Nephron progenitor cell (in vitro differentiated cells): ENCODE data around the gene DSCAM.

Experiments
- DNase-seq: peaks from one replicate; pipeline ENCODE4 v3.0.0; 2021
- H3K27ac Mint-ChIP-seq: 2 replicates; pipeline ENCODE4 v1.8.0; 2021; ENCODE audit warnings: mild to moderate bottlenecking, moderate library complexity, mixed read lengths
- H3K27me3 Mint-ChIP-seq: 2 replicates; pipeline ENCODE4 v1.8.0; 2021; ENCODE audit warnings: mild to moderate bottlenecking, low read depth, mixed read lengths; ENCODE audit not compliant: poor library complexity
- H3K36me3 Mint-ChIP-seq: 2 replicates; pipeline ENCODE4 v1.8.0; 2021; ENCODE audit warnings: low read depth, mixed read lengths
- H3K4me1 Mint-ChIP-seq: 2 replicates; pipeline ENCODE4 v1.8.0; 2021; ENCODE audit warnings: mixed read lengths
- H3K4me3 Mint-ChIP-seq: 2 replicates; pipeline ENCODE4 v1.8.0; 2021; ENCODE audit warnings: mild to moderate bottlenecking, moderate library complexity, mixed read lengths
- H3K9me3 Mint-ChIP-seq: 2 replicates; pipeline ENCODE4 v1.8.0; 2021; ENCODE audit warnings: mild to moderate bottlenecking, moderate library complexity, mixed read lengths
- TF ChIP-seq, protein P1 (sequence below): fragments of 200-600 bp; sonication (generic); IDR thresholded peaks from 2 replicates; pipeline ENCODE4 v1.5.0; 2021; ENCODE audit warnings: antibody characterized with exemption

The DSCAM gene

DNA sequence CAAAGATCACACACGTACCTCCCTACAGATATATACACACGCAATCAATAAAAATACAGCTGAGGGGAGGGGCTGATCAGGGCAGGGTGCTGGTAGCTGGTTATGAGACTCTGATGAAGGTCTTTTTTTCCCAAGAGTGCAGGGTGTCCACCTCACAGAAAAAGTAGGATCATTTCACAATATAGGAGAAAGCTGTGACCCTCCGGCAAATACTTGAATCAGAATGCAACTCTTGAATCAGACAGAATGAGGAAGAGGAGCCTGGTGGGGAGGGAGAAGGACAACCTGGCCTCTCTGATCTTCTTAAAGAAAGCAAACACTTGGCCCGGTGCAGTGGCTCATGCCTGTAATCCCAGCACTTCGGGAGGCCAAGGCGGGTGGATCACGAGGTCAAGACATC, 710.4 kb downstream of the DSCAM start:
- H3K4me1 Mint-ChIP-seq, result no peaks in the 10 kb centered on the region
- no peak overlapping the region for H3K4me3 Mint-ChIP-seq
- TF ChIP-seq, protein P1, sequence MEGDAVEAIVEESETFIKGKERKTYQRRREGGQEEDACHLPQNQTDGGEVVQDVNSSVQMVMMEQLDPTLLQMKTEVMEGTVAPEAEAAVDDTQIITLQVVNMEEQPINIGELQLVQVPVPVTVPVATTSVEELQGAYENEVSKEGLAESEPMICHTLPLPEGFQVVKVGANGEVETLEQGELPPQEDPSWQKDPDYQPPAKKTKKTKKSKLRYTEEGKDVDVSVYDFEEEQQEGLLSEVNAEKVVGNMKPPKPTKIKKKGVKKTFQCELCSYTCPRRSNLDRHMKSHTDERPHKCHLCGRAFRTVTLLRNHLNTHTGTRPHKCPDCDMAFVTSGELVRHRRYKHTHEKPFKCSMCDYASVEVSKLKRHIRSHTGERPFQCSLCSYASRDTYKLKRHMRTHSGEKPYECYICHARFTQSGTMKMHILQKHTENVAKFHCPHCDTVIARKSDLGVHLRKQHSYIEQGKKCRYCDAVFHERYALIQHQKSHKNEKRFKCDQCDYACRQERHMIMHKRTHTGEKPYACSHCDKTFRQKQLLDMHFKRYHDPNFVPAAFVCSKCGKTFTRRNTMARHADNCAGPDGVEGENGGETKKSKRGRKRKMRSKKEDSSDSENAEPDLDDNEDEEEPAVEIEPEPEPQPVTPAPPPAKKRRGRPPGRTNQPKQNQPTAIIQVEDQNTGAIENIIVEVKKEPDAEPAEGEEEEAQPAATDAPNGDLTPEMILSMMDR, result no peak
- H3K9me3 Mint-ChIP-seq, result peaks cover 4% of the 10 kb centered on the region
- H3K36me3 Mint-ChIP-seq, result no peaks in the 10 kb centered on the region
- DNase-seq, result no peak
- H3K27ac Mint-ChIP-seq, result no peak overlapping the region
- H3K27me3 Mint-ChIP-seq, result peaks cover 3% of the 10 kb centered on the region

DNA sequence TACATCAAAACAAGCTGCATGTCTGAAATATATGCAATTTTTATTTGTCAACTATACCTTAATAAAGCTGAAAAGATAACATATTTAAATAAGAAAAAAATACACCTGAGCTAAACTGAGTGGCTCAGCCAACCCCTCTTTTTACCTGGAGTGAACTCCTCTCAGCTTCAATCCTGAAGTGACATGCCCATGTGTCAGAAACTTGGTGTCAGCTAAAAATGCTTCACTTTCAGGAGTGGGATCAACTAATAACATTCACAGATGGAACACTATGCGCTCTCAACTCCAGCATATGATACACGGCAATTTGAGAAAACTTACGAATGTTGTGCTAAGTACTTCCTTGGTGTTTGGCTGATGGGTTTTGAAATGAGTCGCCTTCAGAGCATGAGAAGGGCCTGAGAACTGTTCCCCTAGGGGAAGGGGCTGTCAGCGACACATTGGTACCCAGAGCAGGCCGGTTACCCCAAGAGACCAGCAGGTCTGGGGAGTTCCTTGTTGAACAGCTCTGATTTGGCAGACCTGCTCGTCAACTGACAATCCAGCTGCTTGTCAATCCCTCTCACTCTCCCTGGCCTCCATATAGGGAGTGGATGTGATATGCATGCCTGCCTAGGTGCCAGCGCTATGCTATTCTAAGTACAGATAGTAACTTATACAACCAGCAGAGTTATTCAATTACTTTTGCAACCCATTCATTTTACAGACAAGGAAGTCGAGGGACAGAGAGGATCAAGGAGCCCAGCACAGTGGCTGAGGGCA, 712.0 kb downstream of the DSCAM start:
- no peak overlapping the region for H3K4me3 Mint-ChIP-seq
- H3K27ac Mint-ChIP-seq, result no peak overlapping the region
- H3K4me1 Mint-ChIP-seq, result no peaks in the 10 kb centered on the region
- TF ChIP-seq, protein P1, result no peak
- no peaks in the 10 kb centered on the region for H3K36me3 Mint-ChIP-seq
- no peak for DNase-seq
- H3K27me3 Mint-ChIP-seq, result peaks cover 6% of the 10 kb centered on the region
- H3K9me3 Mint-ChIP-seq, result peaks cover 4% of the 10 kb centered on the region

DNA sequence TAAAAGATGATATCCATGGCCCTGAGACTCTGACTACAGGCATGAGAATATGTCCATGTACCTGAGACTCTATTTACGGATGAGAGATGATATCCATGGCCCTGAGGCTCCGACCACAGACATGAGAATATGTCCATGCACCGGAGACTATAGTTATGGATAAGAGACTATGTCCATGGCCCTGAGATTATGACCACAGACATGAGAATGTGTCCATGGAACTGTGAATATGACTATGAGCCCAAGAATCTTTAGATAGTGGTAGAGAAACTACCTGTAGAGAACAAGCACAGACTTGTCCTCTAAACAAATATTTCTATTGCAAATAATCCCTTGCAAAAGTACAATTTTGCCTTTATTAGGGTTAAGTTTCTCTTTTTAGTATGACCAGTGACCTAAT, 716.5 kb downstream of the DSCAM start:
- DNase-seq, result no peak
- no peaks in the 10 kb centered on the region for H3K4me1 Mint-ChIP-seq
- TF ChIP-seq, protein P1, result no peak
- no peak overlapping the region for H3K27ac Mint-ChIP-seq
- H3K4me3 Mint-ChIP-seq, result no peak overlapping the region
- peaks cover 4% of the 10 kb centered on the region for H3K9me3 Mint-ChIP-seq
- peaks cover 21% of the 10 kb centered on the region for H3K27me3 Mint-ChIP-seq
- no peaks in the 10 kb centered on the region for H3K36me3 Mint-ChIP-seq

DNA sequence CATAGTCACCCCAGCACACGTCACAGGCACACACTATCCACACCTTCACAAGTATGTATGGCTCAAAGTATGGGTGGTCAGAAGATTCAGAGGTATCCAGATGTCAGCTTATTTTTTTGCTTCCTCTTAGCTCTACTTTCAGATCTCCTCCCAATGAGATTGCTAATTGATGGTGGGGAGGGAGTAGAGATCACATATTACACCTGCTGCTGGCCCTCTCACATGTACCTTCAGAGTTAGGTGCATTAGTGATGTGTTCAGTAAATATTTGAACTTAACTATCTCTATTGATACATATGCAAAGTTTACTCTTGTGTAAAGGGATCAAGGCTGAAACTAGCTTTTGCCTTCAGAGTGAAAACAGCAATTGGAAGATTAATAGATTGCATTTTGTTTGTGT, 717.1 kb downstream of the DSCAM start:
- H3K9me3 Mint-ChIP-seq, result peaks cover 4% of the 10 kb centered on the region
- TF ChIP-seq, protein P1, result no peak
- H3K4me1 Mint-ChIP-seq, result no peaks in the 10 kb centered on the region
- no peak overlapping the region for H3K4me3 Mint-ChIP-seq
- H3K27me3 Mint-ChIP-seq, result peaks cover 22% of the 10 kb centered on the region
- no peaks in the 10 kb centered on the region for H3K36me3 Mint-ChIP-seq
- DNase-seq, result no peak
- no peak overlapping the region for H3K27ac Mint-ChIP-seq

DNA sequence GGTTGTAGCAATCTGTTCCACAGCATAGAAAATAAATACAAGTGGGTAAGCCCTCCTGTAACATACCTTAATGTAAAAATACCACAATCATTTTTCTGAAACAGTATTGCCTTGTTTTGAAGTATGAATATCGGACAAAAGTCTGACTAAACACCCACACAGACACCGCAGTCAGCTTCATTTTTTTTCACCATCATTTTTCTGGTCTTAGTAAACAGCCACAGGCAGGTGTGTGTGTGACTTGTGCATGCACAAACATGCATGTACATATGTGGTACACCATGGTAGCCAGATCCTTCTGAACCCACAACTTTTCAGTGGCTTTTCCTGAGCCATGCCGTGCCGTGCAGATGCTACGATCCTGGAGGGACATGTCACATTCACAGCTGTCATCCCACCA, 718.1 kb downstream of the DSCAM start:
- Mint-ChIP-seq H3K9me3 (peaks cover 4% of the 10 kb centered on the region), H3K27ac (no peak overlapping the region), H3K36me3 (no peaks in the 10 kb centered on the region), H3K4me3 (no peak overlapping the region), H3K4me1 (no peaks in the 10 kb centered on the region), H3K27me3 (peaks cover 28% of the 10 kb centered on the region)
- TF ChIP-seq, protein P1, result no peak
- DNase-seq, result no peak

DNA sequence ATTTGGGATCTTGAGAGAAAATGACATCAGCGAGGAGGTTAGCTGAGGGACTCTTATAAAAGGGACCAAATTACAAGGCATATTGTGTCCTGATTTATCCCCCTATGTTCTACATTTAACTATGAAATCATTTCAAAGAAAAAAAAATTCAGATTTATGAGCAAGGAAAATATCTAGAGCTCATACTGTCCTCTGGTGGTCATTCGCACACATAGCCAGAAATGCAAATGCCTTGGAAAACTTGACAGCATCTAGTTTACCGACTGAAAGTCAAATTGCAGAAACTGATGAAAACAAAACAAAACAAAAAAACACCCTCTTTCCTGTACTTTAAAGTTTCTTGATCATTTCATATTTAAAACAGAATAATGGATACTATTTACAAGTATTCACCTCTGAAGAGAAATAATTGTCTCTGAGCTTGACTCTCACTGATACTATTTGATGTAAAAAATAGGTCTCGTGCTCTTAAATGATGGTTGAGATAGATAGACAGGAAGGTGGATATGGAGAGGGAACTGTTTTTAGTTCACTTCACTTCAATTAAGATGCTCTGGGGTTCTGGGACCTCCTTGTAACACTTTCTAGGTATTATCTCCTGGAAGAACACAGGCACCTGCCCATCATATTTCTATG, 725.9 kb downstream of the DSCAM start:
- peaks cover 3% of the 10 kb centered on the region for H3K9me3 Mint-ChIP-seq
- H3K4me1 Mint-ChIP-seq, result no peaks in the 10 kb centered on the region
- H3K27me3 Mint-ChIP-seq, result peaks cover 34% of the 10 kb centered on the region
- no peak overlapping the region for H3K4me3 Mint-ChIP-seq
- no peak for DNase-seq
- no peak overlapping the region for H3K27ac Mint-ChIP-seq
- no peaks in the 10 kb centered on the region for H3K36me3 Mint-ChIP-seq
- TF ChIP-seq, protein P1, result peak; percentile 99
